ENCODE measurements around the gene GC.

GC gene

DNA sequence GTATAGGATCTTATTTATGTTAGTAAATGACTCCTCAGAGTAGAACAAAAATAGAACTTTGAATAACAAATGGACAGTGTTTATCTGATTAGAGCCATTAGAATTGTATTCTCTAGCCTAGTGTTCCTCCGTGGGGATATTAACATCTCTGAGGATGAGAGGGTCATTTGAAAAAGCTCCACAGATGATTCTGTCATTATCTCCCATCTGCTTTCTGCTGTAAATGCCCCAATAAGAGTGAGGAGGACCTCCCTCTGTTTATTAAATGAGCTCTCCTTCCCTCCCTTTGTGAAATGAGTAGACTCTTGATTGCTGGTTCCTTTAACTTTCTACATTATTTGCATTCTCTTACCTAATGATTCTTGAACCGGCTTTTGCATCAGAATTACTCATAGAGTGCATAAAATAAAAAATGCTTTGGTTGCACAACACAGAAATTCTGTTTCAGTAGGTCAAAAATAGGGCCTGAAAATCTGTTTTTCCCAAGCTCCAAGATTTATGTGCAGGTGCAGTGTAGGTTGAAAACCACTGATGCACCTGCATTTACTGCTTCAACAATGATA is 18.0 kb downstream of the GC start:
- H3K4me3 ChIP-seq (ENCODE audit: low read length) = no peak overlapping the region
- H3K79me2 ChIP-seq (ENCODE audit: control insufficient read depth, low read length) = no peaks in the 10 kb centered on the region
- H3F3A ChIP-seq (ENCODE audit: control insufficient read depth, insufficient read depth) = no peaks in the 10 kb centered on the region
- H3K27ac ChIP-seq (ENCODE audit: low read depth, low read length) = no peak overlapping the region
- H4K20me1 ChIP-seq (ENCODE audit: control insufficient read depth, insufficient read depth, low read depth, low read length) = no peaks in the 10 kb centered on the region
- H3K27me3 ChIP-seq (ENCODE audit: control insufficient read depth, low read length) = no peaks in the 10 kb centered on the region
- H3K9me3 ChIP-seq (ENCODE audit: control insufficient read depth, insufficient read depth, low read length) = no peaks in the 10 kb centered on the region
- TF ChIP-seq, protein P1, sequence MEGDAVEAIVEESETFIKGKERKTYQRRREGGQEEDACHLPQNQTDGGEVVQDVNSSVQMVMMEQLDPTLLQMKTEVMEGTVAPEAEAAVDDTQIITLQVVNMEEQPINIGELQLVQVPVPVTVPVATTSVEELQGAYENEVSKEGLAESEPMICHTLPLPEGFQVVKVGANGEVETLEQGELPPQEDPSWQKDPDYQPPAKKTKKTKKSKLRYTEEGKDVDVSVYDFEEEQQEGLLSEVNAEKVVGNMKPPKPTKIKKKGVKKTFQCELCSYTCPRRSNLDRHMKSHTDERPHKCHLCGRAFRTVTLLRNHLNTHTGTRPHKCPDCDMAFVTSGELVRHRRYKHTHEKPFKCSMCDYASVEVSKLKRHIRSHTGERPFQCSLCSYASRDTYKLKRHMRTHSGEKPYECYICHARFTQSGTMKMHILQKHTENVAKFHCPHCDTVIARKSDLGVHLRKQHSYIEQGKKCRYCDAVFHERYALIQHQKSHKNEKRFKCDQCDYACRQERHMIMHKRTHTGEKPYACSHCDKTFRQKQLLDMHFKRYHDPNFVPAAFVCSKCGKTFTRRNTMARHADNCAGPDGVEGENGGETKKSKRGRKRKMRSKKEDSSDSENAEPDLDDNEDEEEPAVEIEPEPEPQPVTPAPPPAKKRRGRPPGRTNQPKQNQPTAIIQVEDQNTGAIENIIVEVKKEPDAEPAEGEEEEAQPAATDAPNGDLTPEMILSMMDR (IDR thresholded peaks at IDR 0.05; ENCODE audit: low read depth, low read length, poor library complexity, severe bottlenecking) = no peak
- TF ChIP-seq EZH2phosphoT487 (IDR thresholded peaks at IDR 0.05; ENCODE audit: borderline replicate concordance, low read length) = no peak
- H3K9me2 ChIP-seq (replicated peaks; ENCODE audit: control insufficient read depth, low read length) = no peaks in the 10 kb centered on the region
- no peaks in the 10 kb centered on the region for H3K36me3 ChIP-seq (ENCODE audit: control insufficient read depth, low read length)
- H3K4me1 ChIP-seq (ENCODE audit: control insufficient read depth, low read length) = no peaks in the 10 kb centered on the region
- no peak overlapping the region for H3K4me2 ChIP-seq (ENCODE audit: low read length)

DNA sequence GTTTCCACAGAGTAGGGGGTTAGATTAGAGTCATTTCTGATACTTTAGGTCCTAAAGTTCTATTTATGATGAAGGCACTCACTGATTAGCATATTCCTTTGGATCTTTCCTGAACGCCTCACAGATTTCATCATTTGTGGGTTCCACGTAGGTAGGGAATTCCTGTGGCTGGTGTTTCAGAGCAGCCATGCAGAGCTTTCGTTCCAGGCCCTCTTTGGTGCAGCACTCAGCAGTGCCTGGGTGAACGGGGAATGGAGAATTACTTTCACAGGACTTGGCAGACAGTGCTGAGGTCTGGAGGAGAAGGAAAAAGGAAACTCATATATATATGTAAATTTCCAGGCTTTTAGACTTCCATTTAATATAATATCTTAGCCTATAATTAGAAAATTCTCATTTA is 18.5 kb downstream of the GC start:
- H3K9me3 ChIP-seq (ENCODE audit: control insufficient read depth, insufficient read depth, low read length) = no peaks in the 10 kb centered on the region
- H4K20me1 ChIP-seq (ENCODE audit: control insufficient read depth, insufficient read depth, low read depth, low read length) = no peaks in the 10 kb centered on the region
- no peaks in the 10 kb centered on the region for H3K4me1 ChIP-seq (ENCODE audit: control insufficient read depth, low read length)
- H3K4me3 ChIP-seq (ENCODE audit: low read length) = no peak overlapping the region
- no peaks in the 10 kb centered on the region for H3K27me3 ChIP-seq (ENCODE audit: control insufficient read depth, low read length)
- no peaks in the 10 kb centered on the region for H3K9me2 ChIP-seq (replicated peaks; ENCODE audit: control insufficient read depth, low read length)
- TF ChIP-seq, protein P1 (IDR thresholded peaks at IDR 0.05; ENCODE audit: low read depth, low read length, poor library complexity, severe bottlenecking) = no peak
- no peak for TF ChIP-seq EZH2phosphoT487 (IDR thresholded peaks at IDR 0.05; ENCODE audit: borderline replicate concordance, low read length)
- no peaks in the 10 kb centered on the region for H3K36me3 ChIP-seq (ENCODE audit: control insufficient read depth, low read length)
- no peaks in the 10 kb centered on the region for H3K79me2 ChIP-seq (ENCODE audit: control insufficient read depth, low read length)
- no peaks in the 10 kb centered on the region for H3F3A ChIP-seq (ENCODE audit: control insufficient read depth, insufficient read depth)
- no peak overlapping the region for H3K4me2 ChIP-seq (ENCODE audit: low read length)
- no peak overlapping the region for H3K27ac ChIP-seq (ENCODE audit: low read depth, low read length)

DNA sequence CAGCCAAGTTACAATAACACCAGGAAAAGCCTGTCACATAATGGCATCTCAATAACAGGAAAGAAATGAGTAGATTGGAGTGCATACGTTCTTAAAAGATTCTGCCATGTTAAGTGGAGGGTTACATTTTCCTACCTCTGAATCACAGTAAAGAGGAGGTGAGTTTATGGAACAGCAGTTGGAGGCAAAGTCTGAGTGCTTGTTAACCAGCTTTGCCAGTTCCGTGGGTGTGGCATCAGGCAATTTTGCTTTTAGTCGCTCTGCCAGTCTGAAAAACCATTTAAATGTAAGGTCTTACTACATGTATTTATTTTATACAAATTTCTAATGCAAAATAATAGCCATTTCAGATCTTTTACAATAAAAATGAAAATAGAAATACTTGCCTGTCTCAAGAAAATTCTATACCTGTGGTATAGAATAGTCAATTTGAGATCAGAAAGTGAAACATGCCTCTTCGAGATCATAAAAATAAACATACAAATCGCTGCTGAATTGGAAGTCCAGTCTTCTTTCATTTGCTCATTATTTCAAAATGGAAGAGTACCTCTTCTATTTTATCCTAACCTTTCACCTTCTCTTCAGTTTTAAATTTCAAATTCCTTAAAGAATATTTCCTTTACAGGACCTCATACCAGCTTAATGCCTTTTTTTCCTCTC is 31.4 kb downstream of the GC start:
- H3K27ac ChIP-seq (ENCODE audit: low read depth, low read length) = no peak overlapping the region
- H3F3A ChIP-seq (ENCODE audit: control insufficient read depth, insufficient read depth) = no peaks in the 10 kb centered on the region
- H3K9me3 ChIP-seq (ENCODE audit: control insufficient read depth, insufficient read depth, low read length) = no peaks in the 10 kb centered on the region
- H3K4me3 ChIP-seq (ENCODE audit: low read length) = no peak overlapping the region
- no peaks in the 10 kb centered on the region for H3K79me2 ChIP-seq (ENCODE audit: control insufficient read depth, low read length)
- H3K4me1 ChIP-seq (ENCODE audit: control insufficient read depth, low read length) = no peaks in the 10 kb centered on the region
- no peaks in the 10 kb centered on the region for H3K27me3 ChIP-seq (ENCODE audit: control insufficient read depth, low read length)
- no peak overlapping the region for H3K4me2 ChIP-seq (ENCODE audit: low read length)
- H3K9me2 ChIP-seq (replicated peaks; ENCODE audit: control insufficient read depth, low read length) = no peaks in the 10 kb centered on the region
- TF ChIP-seq, protein P1 (IDR thresholded peaks at IDR 0.05; ENCODE audit: low read depth, low read length, poor library complexity, severe bottlenecking) = no peak
- no peak for TF ChIP-seq EZH2phosphoT487 (IDR thresholded peaks at IDR 0.05; ENCODE audit: borderline replicate concordance, low read length)
- H4K20me1 ChIP-seq (ENCODE audit: control insufficient read depth, insufficient read depth, low read depth, low read length) = no peaks in the 10 kb centered on the region
- no peaks in the 10 kb centered on the region for H3K36me3 ChIP-seq (ENCODE audit: control insufficient read depth, low read length)

Measured in DOHH2 (cell line).